Measurements from ENCODE around the gene CDC34. TPM values are rescaled to one million over a fixed set of nuclear protein-coding genes. Genes with fewer than 3 reads are reported as not detected.

Gene CDC34
- total RNA-seq, 1 experiment from 2014 or later = 80.5 TPM

DNA sequence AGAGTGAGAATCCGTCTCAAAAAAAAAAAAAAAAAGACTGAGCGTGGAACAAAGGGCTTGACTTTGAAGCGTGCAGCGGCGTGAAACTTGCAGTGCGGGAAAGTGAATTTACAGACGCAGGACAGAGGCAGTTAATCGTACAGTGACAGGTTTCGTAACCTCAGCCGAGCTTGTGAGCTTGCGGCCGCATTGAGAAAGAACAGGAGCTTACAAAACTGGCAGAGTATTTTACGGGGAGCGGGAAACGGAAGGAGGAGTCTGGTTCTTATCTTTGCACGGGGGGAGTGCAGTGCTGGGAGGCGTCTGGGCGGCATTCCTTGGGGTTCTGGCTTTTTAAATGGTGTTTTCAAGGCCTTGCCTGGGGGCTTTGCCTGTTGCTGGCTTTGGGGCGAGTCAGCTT lies 34.8 kb downstream of the CDC34 start:
- Histone ChIP-seq H3K4me3 (ENCODE audit: low read depth in 2 of 2, low read length in 2 of 2) (no peak overlapping the region), H3K27ac (ENCODE audit: low read length) (no peak overlapping the region), H3K27me3 (ENCODE audit: control insufficient read depth, insufficient read depth, low read length) (no peaks in the 10 kb centered on the region), H3K9me3 (ENCODE audit: control insufficient read depth, insufficient read depth, low read depth, low read length) (no peaks in the 10 kb centered on the region), H3K4me1 (ENCODE audit: control insufficient read depth, insufficient read depth, low read length) (peaks cover 9% of the 10 kb centered on the region), H3K36me3 (ENCODE audit: control insufficient read depth, insufficient read depth, low read length) (no peaks in the 10 kb centered on the region; the same call in 1 of the 2 replicates)
- DNase-seq (ENCODE audit: low read depth, low spot score) = no peak
- ATAC-seq = no peak
- intact Hi-C loops (cut with micrococcal nuclease; ENCODE audit: unreplicated experiment) (no loop called here), in situ Hi-C loops (cut with HindIII; ENCODE audit: low pct_unique_long_range_greater_than_20kb, low sequenced_read_pairs) (no loop called here)
- TSS peak; percentile 55 for BruUV-seq (replicated peaks)
- no peak for TF ChIP-seq TCF7L2 (IDR thresholded peaks at IDR 0.05; ENCODE audit: low read depth, low read length)
- TF ChIP-seq, protein P1, sequence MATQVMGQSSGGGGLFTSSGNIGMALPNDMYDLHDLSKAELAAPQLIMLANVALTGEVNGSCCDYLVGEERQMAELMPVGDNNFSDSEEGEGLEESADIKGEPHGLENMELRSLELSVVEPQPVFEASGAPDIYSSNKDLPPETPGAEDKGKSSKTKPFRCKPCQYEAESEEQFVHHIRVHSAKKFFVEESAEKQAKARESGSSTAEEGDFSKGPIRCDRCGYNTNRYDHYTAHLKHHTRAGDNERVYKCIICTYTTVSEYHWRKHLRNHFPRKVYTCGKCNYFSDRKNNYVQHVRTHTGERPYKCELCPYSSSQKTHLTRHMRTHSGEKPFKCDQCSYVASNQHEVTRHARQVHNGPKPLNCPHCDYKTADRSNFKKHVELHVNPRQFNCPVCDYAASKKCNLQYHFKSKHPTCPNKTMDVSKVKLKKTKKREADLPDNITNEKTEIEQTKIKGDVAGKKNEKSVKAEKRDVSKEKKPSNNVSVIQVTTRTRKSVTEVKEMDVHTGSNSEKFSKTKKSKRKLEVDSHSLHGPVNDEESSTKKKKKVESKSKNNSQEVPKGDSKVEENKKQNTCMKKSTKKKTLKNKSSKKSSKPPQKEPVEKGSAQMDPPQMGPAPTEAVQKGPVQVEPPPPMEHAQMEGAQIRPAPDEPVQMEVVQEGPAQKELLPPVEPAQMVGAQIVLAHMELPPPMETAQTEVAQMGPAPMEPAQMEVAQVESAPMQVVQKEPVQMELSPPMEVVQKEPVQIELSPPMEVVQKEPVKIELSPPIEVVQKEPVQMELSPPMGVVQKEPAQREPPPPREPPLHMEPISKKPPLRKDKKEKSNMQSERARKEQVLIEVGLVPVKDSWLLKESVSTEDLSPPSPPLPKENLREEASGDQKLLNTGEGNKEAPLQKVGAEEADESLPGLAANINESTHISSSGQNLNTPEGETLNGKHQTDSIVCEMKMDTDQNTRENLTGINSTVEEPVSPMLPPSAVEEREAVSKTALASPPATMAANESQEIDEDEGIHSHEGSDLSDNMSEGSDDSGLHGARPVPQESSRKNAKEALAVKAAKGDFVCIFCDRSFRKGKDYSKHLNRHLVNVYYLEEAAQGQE (IDR thresholded peaks at IDR 0.05; ENCODE audit: insufficient read depth in 1 of 2, low read depth in 2 of 2, low read length in 1 of 2) = no peak
- no peak for TF ChIP-seq SIN3A (IDR thresholded peaks at IDR 0.05; ENCODE audit: borderline replicate concordance, insufficient read depth, low read depth, low read length)
- no peak for TF ChIP-seq POLR2AphosphoS5 (IDR thresholded peaks at IDR 0.05; ENCODE audit: low read depth, low read length)
- TF ChIP-seq, protein P2, sequence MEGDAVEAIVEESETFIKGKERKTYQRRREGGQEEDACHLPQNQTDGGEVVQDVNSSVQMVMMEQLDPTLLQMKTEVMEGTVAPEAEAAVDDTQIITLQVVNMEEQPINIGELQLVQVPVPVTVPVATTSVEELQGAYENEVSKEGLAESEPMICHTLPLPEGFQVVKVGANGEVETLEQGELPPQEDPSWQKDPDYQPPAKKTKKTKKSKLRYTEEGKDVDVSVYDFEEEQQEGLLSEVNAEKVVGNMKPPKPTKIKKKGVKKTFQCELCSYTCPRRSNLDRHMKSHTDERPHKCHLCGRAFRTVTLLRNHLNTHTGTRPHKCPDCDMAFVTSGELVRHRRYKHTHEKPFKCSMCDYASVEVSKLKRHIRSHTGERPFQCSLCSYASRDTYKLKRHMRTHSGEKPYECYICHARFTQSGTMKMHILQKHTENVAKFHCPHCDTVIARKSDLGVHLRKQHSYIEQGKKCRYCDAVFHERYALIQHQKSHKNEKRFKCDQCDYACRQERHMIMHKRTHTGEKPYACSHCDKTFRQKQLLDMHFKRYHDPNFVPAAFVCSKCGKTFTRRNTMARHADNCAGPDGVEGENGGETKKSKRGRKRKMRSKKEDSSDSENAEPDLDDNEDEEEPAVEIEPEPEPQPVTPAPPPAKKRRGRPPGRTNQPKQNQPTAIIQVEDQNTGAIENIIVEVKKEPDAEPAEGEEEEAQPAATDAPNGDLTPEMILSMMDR (IDR thresholded peaks at IDR 0.05) = no peak
- ChIA-PET CTCF (no interaction called here), POLR2A (no interaction called here)

DNA sequence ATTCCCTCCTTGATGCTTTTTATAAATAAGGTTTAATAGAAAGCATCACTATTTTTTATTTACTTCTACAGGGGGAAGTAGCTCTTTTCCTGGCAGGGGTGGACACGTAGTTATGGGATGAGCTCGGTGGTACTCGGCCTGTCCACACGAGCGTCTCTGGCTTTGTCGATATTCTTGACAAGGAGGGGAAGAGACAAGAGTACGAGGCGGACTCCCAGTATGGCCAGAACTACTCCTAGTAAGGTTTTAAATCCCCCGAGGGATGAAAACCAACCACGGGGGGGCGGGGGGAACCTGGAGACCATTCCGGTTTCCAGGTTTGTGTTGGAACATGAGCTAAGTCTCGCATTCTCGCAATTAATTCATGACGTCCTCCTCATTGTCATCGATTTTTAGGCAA lies 35.3 kb downstream of the CDC34 start:
- Histone ChIP-seq H3K4me3 (ENCODE audit: low read depth in 2 of 2, low read length in 2 of 2) (no peak overlapping the region), H3K36me3 (ENCODE audit: control insufficient read depth, insufficient read depth, low read length) (no peaks in the 10 kb centered on the region; the same call in 1 of the 2 replicates), H3K4me1 (ENCODE audit: control insufficient read depth, insufficient read depth, low read length) (peaks cover 9% of the 10 kb centered on the region), H3K27ac (ENCODE audit: low read length) (no peak overlapping the region), H3K27me3 (ENCODE audit: control insufficient read depth, insufficient read depth, low read length) (no peaks in the 10 kb centered on the region), H3K9me3 (ENCODE audit: control insufficient read depth, insufficient read depth, low read depth, low read length) (no peaks in the 10 kb centered on the region)
- intact Hi-C loops (cut with micrococcal nuclease; ENCODE audit: unreplicated experiment) = no loop called here
- TF ChIP-seq, protein P2 (IDR thresholded peaks at IDR 0.05) = no peak
- TF ChIP-seq, protein P1 (IDR thresholded peaks at IDR 0.05; ENCODE audit: insufficient read depth in 1 of 2, low read depth in 2 of 2, low read length in 1 of 2) = no peak
- DNase-seq (ENCODE audit: low read depth, low spot score) = no peak
- no peak for ATAC-seq
- CTCF ChIA-PET = no interaction called here
- POLR2A ChIA-PET = no interaction called here
- no TSS peak for BruUV-seq (replicated peaks)
- in situ Hi-C loops (cut with HindIII; ENCODE audit: low pct_unique_long_range_greater_than_20kb, low sequenced_read_pairs) = no loop called here
